Heart left ventricle (tissue), 13 donors: Measurements from ENCODE around the gene FASTKD1.

Source experiments
- POLR2A ChIP-seq, 2 donors: fragments of 450-650 bp; IDR thresholded peaks; one replicate each; pipeline ENCODE4 v1.6.1; 2017; ENCODE audit warnings: antibody characterized with exemption in 2 of 2, mild to moderate bottlenecking in 2 of 2, moderate library complexity in 2 of 2
- TF ChIP-seq, protein P1 (sequence below), 12 donors: fragments of 200-600 bp; sonication (generic) in 4 of 12; IDR thresholded peaks; one replicate each; pipeline versions ENCODE4 v1.5.0 to v1.8.0; 2018 to 2022; ENCODE audit warnings: antibody characterized with exemption in 12 of 12, mild to moderate bottlenecking in 5 of 12
- donor health status: ischemic (EF 13 %, LVEDD 7.1; RV severe dilation, severe dysfunction).
- donor health status: DM: no; HTN: yes; CAD: no.
- donor health status: DM: no; HTN: no; CAD: no.
- donor health status: ischemic (EF 25% LVEDD 6.9; RV normal size, moderate dysfunction).
- donor health status: ischemic (EF 25% LVEDD 5.7; RV mildly dilated, moderate dysfunction).
- donor health status: ischemic (EF 35%, LVEDD 5.7; RV mildly dilated, moderate dysfunction).
- donor health status: nonischemic (EF 11% LVEDD 7.7; RV severe dilation, severe dysfunction).
- donor health status: DM: yes; HTN: yes; CAD: no.
- donor health status: PGD.
- donor health status: ischemic (EF 29% LVEDD 5.4; RV normal size, mild dysfunction).
- donor health status: nonischemic (EF 23%, LVEDD 6.1; RV moderate dilation, normal function).

- TF ChIP-seq, protein P1, sequence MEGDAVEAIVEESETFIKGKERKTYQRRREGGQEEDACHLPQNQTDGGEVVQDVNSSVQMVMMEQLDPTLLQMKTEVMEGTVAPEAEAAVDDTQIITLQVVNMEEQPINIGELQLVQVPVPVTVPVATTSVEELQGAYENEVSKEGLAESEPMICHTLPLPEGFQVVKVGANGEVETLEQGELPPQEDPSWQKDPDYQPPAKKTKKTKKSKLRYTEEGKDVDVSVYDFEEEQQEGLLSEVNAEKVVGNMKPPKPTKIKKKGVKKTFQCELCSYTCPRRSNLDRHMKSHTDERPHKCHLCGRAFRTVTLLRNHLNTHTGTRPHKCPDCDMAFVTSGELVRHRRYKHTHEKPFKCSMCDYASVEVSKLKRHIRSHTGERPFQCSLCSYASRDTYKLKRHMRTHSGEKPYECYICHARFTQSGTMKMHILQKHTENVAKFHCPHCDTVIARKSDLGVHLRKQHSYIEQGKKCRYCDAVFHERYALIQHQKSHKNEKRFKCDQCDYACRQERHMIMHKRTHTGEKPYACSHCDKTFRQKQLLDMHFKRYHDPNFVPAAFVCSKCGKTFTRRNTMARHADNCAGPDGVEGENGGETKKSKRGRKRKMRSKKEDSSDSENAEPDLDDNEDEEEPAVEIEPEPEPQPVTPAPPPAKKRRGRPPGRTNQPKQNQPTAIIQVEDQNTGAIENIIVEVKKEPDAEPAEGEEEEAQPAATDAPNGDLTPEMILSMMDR (IDR thresholded peaks at IDR 0.05): no peak
- TF ChIP-seq POLR2A (IDR thresholded peaks at IDR 0.05): no peak
Observed at GRCh38 chr2:169565686-169566085, 8.0 kb downstream of the FASTKD1 start.
